Astrocyte (in vitro differentiated cells and primary cell): ENCODE data around the gene SLN. TPM values are rescaled to one million over a fixed set of nuclear protein-coding genes. Genes with fewer than 3 reads are reported as not detected.

Experiments used
- DNase-seq: peaks from one replicate; pipeline ENCODE4 v3.0.0-alpha.2; 2010; ENCODE audit warnings: low read depth
- FAIRE-seq: peaks from 2 replicates; lab custom pipeline; 2011; peaks lifted over from hg19 to GRCh38; lab: Jason Lieb, UNC
- H2AFZ ChIP-seq: 2 replicates; pipeline ENCODE4 v1.6.0; 2012; ENCODE audit warnings: low read depth, low read length, inconsistent platforms
- H3K27ac ChIP-seq: 2 replicates; pipeline ENCODE4 v1.5.1; 2011; ENCODE audit warnings: low read depth, low read length, inconsistent platforms
- H3K27me3 ChIP-seq: 2 replicates; pipeline ENCODE4 v1.6.0; 2011; ENCODE audit warnings: low read length, inconsistent platforms; ENCODE audit not compliant: insufficient read depth
- H3K36me3 ChIP-seq: 2 replicates; pipeline ENCODE4 v1.5.1; 2011; ENCODE audit warnings: low read length, inconsistent platforms; ENCODE audit not compliant: insufficient read depth
- H3K4me1 ChIP-seq: 2 replicates; pipeline ENCODE4 v1.5.1; 2011; ENCODE audit warnings: low read length, inconsistent platforms; ENCODE audit not compliant: insufficient read depth
- H3K4me2 ChIP-seq: 2 replicates; pipeline ENCODE4 v1.6.0; 2012; ENCODE audit warnings: low read length, inconsistent platforms
- H3K4me3 ChIP-seq: 2 replicates; pipeline ENCODE4 v1.5.1; 2011; ENCODE audit warnings: low read depth, mild to moderate bottlenecking, low read length, inconsistent platforms; ENCODE audit not compliant: insufficient read depth
- H3K79me2 ChIP-seq: 2 replicates; pipeline ENCODE4 v1.6.0; 2012; ENCODE audit warnings: mild to moderate bottlenecking, low read length, inconsistent platforms; ENCODE audit not compliant: insufficient read depth
- H3K9ac ChIP-seq: 2 replicates; pipeline ENCODE4 v1.6.0; 2012; ENCODE audit warnings: mild to moderate bottlenecking, low read length, inconsistent platforms
- H3K9me3 ChIP-seq: 2 replicates; pipeline ENCODE4 v1.5.1; 2012; ENCODE audit warnings: low read depth, mild to moderate bottlenecking, low read length, inconsistent platforms; ENCODE audit not compliant: insufficient read depth
- H4K20me1 ChIP-seq: 2 replicates; pipeline ENCODE4 v1.6.0; 2012; ENCODE audit warnings: low read length, inconsistent platforms; ENCODE audit not compliant: insufficient read depth
- H3K27ac Mint-ChIP-seq: one replicate; pipeline ENCODE4 v1.8.0; 2021; ENCODE audit warnings: mild to moderate bottlenecking, mixed read lengths; ENCODE audit not compliant: unreplicated experiment
- H3K27me3 Mint-ChIP-seq: one replicate; pipeline ENCODE4 v1.8.0; 2021; ENCODE audit warnings: low read depth, mixed read lengths; ENCODE audit not compliant: unreplicated experiment
- H3K36me3 Mint-ChIP-seq: one replicate; pipeline ENCODE4 v1.8.0; 2021; ENCODE audit warnings: low read depth, mixed read lengths; ENCODE audit not compliant: unreplicated experiment
- H3K4me1 Mint-ChIP-seq: one replicate; pipeline ENCODE4 v1.8.0; 2021; ENCODE audit warnings: low read depth, mixed read lengths; ENCODE audit not compliant: unreplicated experiment
- H3K4me3 Mint-ChIP-seq: one replicate; pipeline ENCODE4 v1.8.0; 2021; ENCODE audit warnings: mild to moderate bottlenecking, moderate library complexity, mixed read lengths; ENCODE audit not compliant: unreplicated experiment
- H3K9me3 Mint-ChIP-seq: one replicate; pipeline ENCODE4 v1.8.0; 2021; ENCODE audit warnings: mild to moderate bottlenecking, mixed read lengths; ENCODE audit not compliant: unreplicated experiment
- EZH2 ChIP-seq: IDR thresholded peaks from 2 replicates; pipeline ENCODE4 v1.6.1; 2012; ENCODE audit warnings: mild to moderate bottlenecking, low read length, inconsistent platforms; ENCODE audit not compliant: insufficient read depth
- total RNA-seq: library from RNA; stranded (reverse); gene quantifications from 2 replicates; pipeline ENCODE4 v1.2.1, GENCODE V29; 2021
- TF ChIP-seq, protein P1 (sequence below): IDR thresholded peaks from 2 replicates; pipeline ENCODE4 v1.5.1; 2011; ENCODE audit warnings: low read depth, mild to moderate bottlenecking, inconsistent platforms, low read length, moderate library complexity; ENCODE audit not compliant: insufficient read depth

SLN gene
- total RNA-seq, 1 donor from 2014 or later = 4.9 TPM

DNA sequence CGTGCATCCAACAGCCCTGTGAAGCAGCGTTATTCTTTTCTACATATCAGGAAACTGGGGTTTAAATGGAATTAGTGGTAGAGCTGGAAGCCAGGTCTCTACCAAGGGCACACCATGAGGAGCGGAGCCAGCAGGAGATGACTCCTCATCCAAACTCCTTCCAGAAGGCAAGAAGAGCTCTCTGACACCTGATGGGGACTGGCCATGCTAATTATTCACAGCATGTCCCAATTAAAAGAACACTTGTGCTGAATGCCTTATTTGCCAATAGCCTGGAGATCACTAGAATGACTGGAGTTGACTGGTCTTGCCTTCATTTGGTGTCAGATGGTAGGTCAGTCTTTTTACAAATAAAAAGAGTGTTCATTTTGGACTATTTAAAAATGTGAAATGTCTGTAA, 32.9 kb upstream of the SLN start:
- H3K27ac ChIP-seq = no peak overlapping the region

DNA sequence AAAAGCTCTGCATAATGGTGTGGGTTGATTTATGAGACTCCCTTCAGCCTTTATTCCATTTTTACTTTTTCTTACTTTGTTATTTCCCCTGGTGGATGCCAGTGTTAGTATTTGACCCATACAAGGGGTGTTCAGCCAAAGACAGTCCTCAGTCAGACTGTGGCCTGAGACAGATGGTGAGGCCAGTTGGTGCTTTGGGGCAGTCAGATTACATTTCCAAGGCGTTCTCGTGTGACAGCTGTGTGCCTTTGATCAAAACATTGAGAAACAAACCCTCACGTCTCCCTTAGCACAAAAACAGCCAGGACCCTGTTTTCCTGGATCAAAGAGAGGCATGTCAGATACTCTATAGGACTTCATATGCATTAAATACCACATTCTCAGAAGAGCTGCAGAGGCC, 31.3 kb upstream of the SLN start:
- Histone ChIP-seq H3K27me3 (no peaks in the 10 kb centered on the region), H3K9ac (no peak overlapping the region), H3K4me2 (no peak overlapping the region), H3K27ac (no peak overlapping the region), H3K9me3 (no peaks in the 10 kb centered on the region), H2AFZ (no peak overlapping the region), H3K4me1 (no peaks in the 10 kb centered on the region), H3K36me3 (no peaks in the 10 kb centered on the region), H3K79me2 (no peaks in the 10 kb centered on the region), H3K4me3 (no peak overlapping the region), H4K20me1 (no peaks in the 10 kb centered on the region)
- Mint-ChIP-seq H3K4me1 (peaks cover 3% of the 10 kb centered on the region), H3K4me3 (no peak overlapping the region), H3K27me3 (peaks cover 4% of the 10 kb centered on the region), H3K36me3 (no peaks in the 10 kb centered on the region), H3K27ac (no peak overlapping the region), H3K9me3 (peaks cover 11% of the 10 kb centered on the region)
- DNase-seq = no peak
- TF ChIP-seq, protein P1, sequence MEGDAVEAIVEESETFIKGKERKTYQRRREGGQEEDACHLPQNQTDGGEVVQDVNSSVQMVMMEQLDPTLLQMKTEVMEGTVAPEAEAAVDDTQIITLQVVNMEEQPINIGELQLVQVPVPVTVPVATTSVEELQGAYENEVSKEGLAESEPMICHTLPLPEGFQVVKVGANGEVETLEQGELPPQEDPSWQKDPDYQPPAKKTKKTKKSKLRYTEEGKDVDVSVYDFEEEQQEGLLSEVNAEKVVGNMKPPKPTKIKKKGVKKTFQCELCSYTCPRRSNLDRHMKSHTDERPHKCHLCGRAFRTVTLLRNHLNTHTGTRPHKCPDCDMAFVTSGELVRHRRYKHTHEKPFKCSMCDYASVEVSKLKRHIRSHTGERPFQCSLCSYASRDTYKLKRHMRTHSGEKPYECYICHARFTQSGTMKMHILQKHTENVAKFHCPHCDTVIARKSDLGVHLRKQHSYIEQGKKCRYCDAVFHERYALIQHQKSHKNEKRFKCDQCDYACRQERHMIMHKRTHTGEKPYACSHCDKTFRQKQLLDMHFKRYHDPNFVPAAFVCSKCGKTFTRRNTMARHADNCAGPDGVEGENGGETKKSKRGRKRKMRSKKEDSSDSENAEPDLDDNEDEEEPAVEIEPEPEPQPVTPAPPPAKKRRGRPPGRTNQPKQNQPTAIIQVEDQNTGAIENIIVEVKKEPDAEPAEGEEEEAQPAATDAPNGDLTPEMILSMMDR = no peak
- no peak for TF ChIP-seq EZH2
- FAIRE-seq = no peak

More for the DNA sequence above, 32.9 kb upstream of the SLN start:
- Mint-ChIP-seq H3K36me3 (no peaks in the 10 kb centered on the region), H3K4me3 (no peak overlapping the region), H3K4me1 (peaks cover 3% of the 10 kb centered on the region), H3K27me3 (peaks cover 4% of the 10 kb centered on the region), H3K27ac (no peak overlapping the region), H3K9me3 (peaks cover 5% of the 10 kb centered on the region)
- Histone ChIP-seq H2AFZ (no peak overlapping the region), H3K4me3 (no peak overlapping the region), H3K9ac (no peak overlapping the region), H3K79me2 (no peaks in the 10 kb centered on the region), H4K20me1 (no peaks in the 10 kb centered on the region), H3K4me2 (no peak overlapping the region), H3K4me1 (no peaks in the 10 kb centered on the region), H3K36me3 (no peaks in the 10 kb centered on the region), H3K9me3 (no peaks in the 10 kb centered on the region), H3K27me3 (no peaks in the 10 kb centered on the region)
- TF ChIP-seq, protein P1 = no peak
- TF ChIP-seq EZH2 = no peak
- no peak for FAIRE-seq
- DNase-seq = no peak

DNA sequence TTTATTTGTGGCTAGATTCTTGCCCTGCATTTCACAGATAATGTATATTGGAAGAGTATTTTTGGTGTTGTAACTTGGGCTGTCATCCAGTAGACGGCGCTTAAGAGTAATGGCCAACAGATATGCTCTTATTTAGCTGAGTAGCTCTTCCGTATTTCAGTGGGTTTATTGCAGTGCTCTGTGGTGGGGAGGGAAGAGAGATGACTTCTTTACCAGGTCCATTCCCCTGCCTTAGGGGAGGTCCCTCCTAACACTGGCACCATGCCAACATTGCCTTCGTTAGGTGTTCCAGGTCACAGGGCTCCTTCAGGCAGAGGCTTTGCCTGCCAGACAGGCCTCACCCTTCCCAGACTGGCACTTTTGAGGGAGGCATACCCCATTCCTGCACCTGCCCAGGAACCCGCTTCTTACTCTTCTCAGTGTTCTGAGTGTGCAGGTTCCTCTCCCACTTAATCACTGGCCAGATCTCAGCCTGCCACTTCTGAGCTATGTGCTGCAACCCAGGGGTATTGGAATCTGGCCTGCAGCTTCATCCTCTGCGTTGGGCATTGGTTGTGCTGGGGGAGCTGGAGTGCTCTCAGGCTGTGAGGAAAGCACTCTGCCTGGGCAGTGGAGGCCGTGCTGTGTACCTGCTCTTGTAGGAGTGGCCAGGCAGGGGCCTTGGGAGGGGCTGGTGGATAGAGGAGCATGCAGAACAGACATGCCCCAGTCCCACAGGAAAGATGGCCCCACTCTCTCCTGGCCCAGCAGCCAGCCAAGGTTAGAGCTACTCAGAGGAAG, 29.4 kb upstream of the SLN start:
- no peak overlapping the region for H3K27ac Mint-ChIP-seq
- Histone ChIP-seq H3K9ac (no peak overlapping the region), H3K36me3 (no peaks in the 10 kb centered on the region), H3K4me3 (no peak overlapping the region), H3K9me3 (no peaks in the 10 kb centered on the region), H4K20me1 (no peaks in the 10 kb centered on the region), H3K27me3 (no peaks in the 10 kb centered on the region), H3K79me2 (no peaks in the 10 kb centered on the region), H2AFZ (no peak overlapping the region), H3K4me1 (no peaks in the 10 kb centered on the region), H3K4me2 (no peak overlapping the region), H3K27ac (no peak overlapping the region)
- peaks cover 4% of the 10 kb centered on the region for H3K27me3 Mint-ChIP-seq
- H3K9me3 Mint-ChIP-seq = peaks cover 11% of the 10 kb centered on the region
- no peaks in the 10 kb centered on the region for H3K36me3 Mint-ChIP-seq
- TF ChIP-seq, protein P1 = peak; percentile 60
- no peak for TF ChIP-seq EZH2
- no peak for DNase-seq
- FAIRE-seq = no peak
- H3K4me3 Mint-ChIP-seq = no peak overlapping the region
- H3K4me1 Mint-ChIP-seq = peaks cover 3% of the 10 kb centered on the region
